ENCODE measurements around the gene ARPIN. TPM values are rescaled to one million over a fixed set of nuclear protein-coding genes. Genes with fewer than 3 reads are reported as not detected.

Gene ARPIN
- total RNA-seq, 2 experiments from 2014 or later, result not detected

- Histone ChIP-seq H3K79me2 (ENCODE audit: insufficient read depth, low read depth, low read length) (no peaks in the 10 kb centered on the region), H3K9me2 (ENCODE audit: insufficient read depth, low read length) (no peaks in the 10 kb centered on the region), H2AFZ (ENCODE audit: low read length) (no peak overlapping the region), H3K4me3 (ENCODE audit: low read depth, low read length, poor library complexity, severe bottlenecking) (no peak overlapping the region), H3K36me3 (ENCODE audit: insufficient read depth, low read length) (no peaks in the 10 kb centered on the region), H3K4me1 (ENCODE audit: insufficient read depth, low read length, poor library complexity, severe bottlenecking) (no peaks in the 10 kb centered on the region), H3K4me2 (ENCODE audit: low read length) (no peak overlapping the region), H4K20me1 (ENCODE audit: insufficient read depth, low read length) (no peaks in the 10 kb centered on the region), H3K27ac (ENCODE audit: low read depth, low read length, poor library complexity, severe bottlenecking) (no peak overlapping the region), H3K9me3 (ENCODE audit: low read length) (no peaks in the 10 kb centered on the region)
- no peak for TF ChIP-seq EZH2phosphoT487 (IDR thresholded peaks at IDR 0.05; ENCODE audit: borderline replicate concordance, low read depth, low read length)
- no peak for TF ChIP-seq CTCF (conservative IDR thresholded peaks at IDR 0.05; ENCODE audit: low read length)
- DNase-seq (ENCODE audit: low spot score), result no peak
- no TSS peak for BruUV-seq (replicated peaks)
- CTCF ChIA-PET (ENCODE audit: unreplicated experiment), result no interaction called here
- intact Hi-C loops (cut with micrococcal nuclease; ENCODE audit: unreplicated experiment), result no loop called here
- POLR2A ChIA-PET, result no interaction called here
These were observed 4.5 kb downstream of the ARPIN start for GRCh38 chr15:89908226-89908625.

- H3K9me3 ChIP-seq (ENCODE audit: low read length), result no peaks in the 10 kb centered on the region
- no peak overlapping the region for H3K27ac ChIP-seq (ENCODE audit: low read depth, low read length, poor library complexity, severe bottlenecking)
- no TSS peak for BruUV-seq (replicated peaks)
- H3K9me2 ChIP-seq (ENCODE audit: insufficient read depth, low read length), result no peaks in the 10 kb centered on the region
- no peaks in the 10 kb centered on the region for H3K4me1 ChIP-seq (ENCODE audit: insufficient read depth, low read length, poor library complexity, severe bottlenecking)
- no peak overlapping the region for H3K4me2 ChIP-seq (ENCODE audit: low read length)
- intact Hi-C loops (cut with micrococcal nuclease; ENCODE audit: unreplicated experiment), result no loop called here
- ChIA-PET CTCF (ENCODE audit: unreplicated experiment) (no interaction called here), POLR2A (no interaction called here)
- no peak overlapping the region for H2AFZ ChIP-seq (ENCODE audit: low read length)
- DNase-seq (ENCODE audit: low spot score), result no peak
- H3K36me3 ChIP-seq (ENCODE audit: insufficient read depth, low read length), result no peaks in the 10 kb centered on the region
- no peaks in the 10 kb centered on the region for H4K20me1 ChIP-seq (ENCODE audit: insufficient read depth, low read length)
- H3K4me3 ChIP-seq (ENCODE audit: low read depth, low read length, poor library complexity, severe bottlenecking), result no peak overlapping the region
- TF ChIP-seq EZH2phosphoT487 (IDR thresholded peaks at IDR 0.05; ENCODE audit: borderline replicate concordance, low read depth, low read length) (no peak), CTCF (conservative IDR thresholded peaks at IDR 0.05; ENCODE audit: low read length) (no peak)
- no peaks in the 10 kb centered on the region for H3K79me2 ChIP-seq (ENCODE audit: insufficient read depth, low read depth, low read length)
These were observed 5.5 kb downstream of the ARPIN start for GRCh38 chr15:89907289-89907688.

- CTCF ChIA-PET (ENCODE audit: unreplicated experiment), result no interaction called here
- Histone ChIP-seq H3K79me2 (ENCODE audit: insufficient read depth, low read depth, low read length) (no peaks in the 10 kb centered on the region), H3K4me1 (ENCODE audit: insufficient read depth, low read length, poor library complexity, severe bottlenecking) (no peaks in the 10 kb centered on the region), H3K27ac (ENCODE audit: low read depth, low read length, poor library complexity, severe bottlenecking) (no peak overlapping the region), H3K36me3 (ENCODE audit: insufficient read depth, low read length) (no peaks in the 10 kb centered on the region), H3K9me2 (ENCODE audit: insufficient read depth, low read length) (no peaks in the 10 kb centered on the region), H3K4me3 (ENCODE audit: low read depth, low read length, poor library complexity, severe bottlenecking) (no peak overlapping the region), H2AFZ (ENCODE audit: low read length) (no peak overlapping the region), H3K4me2 (ENCODE audit: low read length) (no peak overlapping the region), H3K9me3 (ENCODE audit: low read length) (no peaks in the 10 kb centered on the region), H4K20me1 (ENCODE audit: insufficient read depth, low read length) (no peaks in the 10 kb centered on the region)
- intact Hi-C loops (cut with micrococcal nuclease; ENCODE audit: unreplicated experiment), result no loop called here
- DNase-seq (ENCODE audit: low spot score), result no peak
- TF ChIP-seq CTCF (conservative IDR thresholded peaks at IDR 0.05; ENCODE audit: low read length) (no peak), EZH2phosphoT487 (IDR thresholded peaks at IDR 0.05; ENCODE audit: borderline replicate concordance, low read depth, low read length) (no peak)
- no TSS peak for BruUV-seq (replicated peaks)
- POLR2A ChIA-PET, result interaction anchor here (0.7 kb wide), 1 partner anchor 19 kb away, joined by 3 read pairs; no protein-coding TSS in a partner anchor
These were observed 6.8 kb downstream of the ARPIN start for GRCh38 chr15:89905846-89906378.

Data from OCI-LY7 (cell line).